Measurements from ENCODE around the gene SCGB3A1.

SCGB3A1 gene

GRCh38 chr5:180625125-180625790 lies 34.0 kb upstream of the SCGB3A1 start:
- no peak for DNase-seq

DNA sequence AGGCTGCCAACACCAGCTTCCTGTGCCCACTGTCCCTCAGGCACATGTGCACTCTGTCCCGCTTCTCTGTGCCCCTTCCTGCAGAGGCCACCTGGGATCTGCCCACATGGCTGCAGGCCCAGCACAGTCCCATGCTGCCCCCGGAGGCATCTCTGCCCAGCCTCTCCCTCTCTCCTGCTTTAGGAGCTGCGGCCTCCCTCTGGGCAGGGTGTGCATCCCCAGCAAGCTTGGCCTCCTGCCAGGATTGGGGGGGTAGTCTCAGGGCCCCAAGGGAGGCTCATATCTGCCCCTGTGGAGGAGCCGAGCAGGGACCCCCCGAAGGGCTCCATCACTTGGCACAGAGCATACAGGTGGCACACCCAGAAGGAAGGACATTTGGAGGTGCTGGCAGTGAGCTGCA lies 33.3 kb upstream of the SCGB3A1 start:
- no peak for DNase-seq

DNA sequence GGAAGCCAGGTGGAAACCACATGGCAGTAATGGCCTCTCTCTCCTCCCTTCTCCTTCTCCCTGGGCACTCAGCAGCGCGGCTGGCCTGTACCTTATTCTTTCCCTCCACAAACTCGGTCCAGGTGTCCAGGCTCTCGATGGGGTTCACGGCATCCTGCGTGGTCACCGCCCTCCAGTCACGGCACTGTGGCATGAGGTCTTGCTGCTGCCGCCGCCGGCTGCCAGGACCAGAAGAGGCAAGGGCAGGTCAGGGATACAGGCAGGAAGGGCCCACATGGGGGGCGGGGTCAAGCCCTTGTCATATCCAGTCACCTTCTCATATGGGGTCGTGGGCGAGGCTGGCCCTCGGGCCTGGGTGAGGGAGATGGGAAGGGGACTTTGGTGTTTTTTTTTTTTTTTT lies 32.5 kb upstream of the SCGB3A1 start:
- no peak for DNase-seq

DNA sequence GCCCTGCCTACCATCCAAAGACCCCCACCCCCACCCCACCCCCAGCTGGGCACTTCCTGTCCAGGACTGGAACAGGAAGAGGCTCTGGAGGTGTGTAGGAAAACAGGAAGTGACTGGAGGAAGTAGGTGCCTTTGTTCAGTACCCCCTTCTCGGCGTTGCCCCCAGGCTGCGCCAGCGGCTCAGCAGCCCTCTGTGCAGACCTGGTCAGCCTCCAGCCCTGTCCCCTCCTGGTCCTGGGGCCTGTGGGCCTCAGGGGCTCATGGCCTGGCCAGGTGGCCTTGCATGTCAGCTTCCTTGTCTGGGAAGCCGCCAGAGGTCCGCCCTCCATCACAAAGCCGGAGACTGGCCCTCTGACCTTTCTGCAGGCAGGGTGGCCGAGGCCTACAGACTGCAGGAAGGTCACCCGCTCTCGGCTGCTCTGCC lies 32.1 kb upstream of the SCGB3A1 start:
- DNase-seq, result no peak

- DNase-seq, result no peak
Measured at GRCh38 chr5:180622910-180623309, 31.6 kb upstream of the SCGB3A1 start.

GRCh38 chr5:180621311-180621710 lies 30.0 kb upstream of the SCGB3A1 start:
- DNase-seq, result no peak

DNA sequence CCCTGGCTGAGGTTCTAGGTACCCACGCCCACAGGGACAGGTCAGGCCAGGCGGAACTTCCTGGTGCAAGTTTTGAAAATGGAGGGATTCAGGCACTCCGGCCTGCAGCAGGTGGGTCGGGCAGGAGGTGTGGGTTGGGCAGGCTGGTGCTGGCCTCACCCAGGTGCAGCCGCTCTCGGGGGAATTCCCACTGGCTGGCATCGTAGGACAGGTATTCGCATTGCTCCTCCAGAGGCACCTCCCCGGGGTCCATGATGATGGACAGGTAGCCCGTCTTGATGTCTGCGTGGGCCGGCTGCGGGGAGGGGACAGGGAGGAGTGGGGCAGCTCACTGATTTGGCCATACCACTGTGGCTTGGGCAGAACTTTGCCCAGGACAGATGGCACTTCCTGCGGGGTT lies 28.7 kb upstream of the SCGB3A1 start:
- DNase-seq, result no peak

DNA sequence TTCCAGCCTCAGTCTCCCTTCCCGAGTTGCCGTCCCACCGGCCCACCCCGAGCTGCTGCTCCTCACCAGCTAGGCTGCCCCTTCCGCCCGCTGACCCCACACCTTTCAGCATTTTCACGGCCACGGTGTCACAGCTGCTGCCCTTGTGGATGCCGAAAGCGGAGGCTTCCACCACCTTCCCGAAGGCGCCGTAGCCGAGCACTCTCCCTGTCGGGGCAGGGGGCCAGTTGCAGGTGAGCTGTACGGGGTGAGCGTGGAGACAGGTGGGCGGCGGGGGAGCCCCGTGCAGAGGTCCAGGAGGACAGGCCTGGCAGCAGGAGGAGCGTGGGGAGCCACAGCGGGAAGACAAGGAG lies 28.2 kb upstream of the SCGB3A1 start:
- DNase-seq, result no peak

GRCh38 chr5:180618829-180619562 lies 27.7 kb upstream of the SCGB3A1 start:
- peak; percentile 48 for DNase-seq

DNA sequence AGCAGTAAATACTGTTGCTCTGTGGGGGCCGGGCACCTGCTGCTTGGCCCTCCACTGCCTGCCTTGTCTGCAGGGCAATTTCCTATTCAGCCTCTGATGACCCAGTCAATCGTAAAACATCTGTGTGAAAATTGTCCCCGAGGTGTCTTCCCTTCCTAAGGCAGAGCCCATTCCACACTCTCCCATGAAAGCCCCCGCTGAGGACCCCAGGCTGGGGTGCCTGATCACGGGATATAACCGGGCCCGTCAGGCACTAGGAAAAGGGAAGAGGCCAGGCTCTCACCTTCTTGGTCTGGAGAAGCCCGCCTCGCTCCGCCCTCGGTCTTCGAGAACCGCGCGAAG lies 27.2 kb upstream of the SCGB3A1 start:
- DNase-seq, result no peak

DNA sequence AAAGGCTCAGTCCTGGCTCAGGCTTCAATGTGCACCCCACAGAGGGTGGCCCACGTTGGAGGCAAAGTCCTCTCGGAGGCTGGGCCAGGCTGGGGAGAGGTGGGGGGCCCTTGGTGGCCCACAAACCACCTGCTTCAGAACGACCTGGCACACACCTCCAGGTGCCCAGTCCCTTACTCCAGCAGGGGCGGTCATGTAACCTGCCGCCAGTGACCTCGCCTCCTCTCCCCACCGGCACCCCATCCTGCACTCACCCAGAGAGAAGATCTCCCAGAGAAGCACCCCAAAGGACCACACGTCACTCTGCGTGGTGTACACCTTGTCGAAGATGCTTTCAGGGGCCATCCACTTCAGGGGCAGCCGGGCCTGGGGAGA lies 22.5 kb upstream of the SCGB3A1 start:
- no peak for DNase-seq

GRCh38 chr5:180613188-180613813 lies 22.0 kb upstream of the SCGB3A1 start:
- DNase-seq, result no peak

- DNase-seq, result no peak
Measured at GRCh38 chr5:180612683-180613082, 21.4 kb upstream of the SCGB3A1 start.

- DNase-seq, result no peak
Measured at GRCh38 chr5:180611140-180611850, 20.0 kb upstream of the SCGB3A1 start.

DNA sequence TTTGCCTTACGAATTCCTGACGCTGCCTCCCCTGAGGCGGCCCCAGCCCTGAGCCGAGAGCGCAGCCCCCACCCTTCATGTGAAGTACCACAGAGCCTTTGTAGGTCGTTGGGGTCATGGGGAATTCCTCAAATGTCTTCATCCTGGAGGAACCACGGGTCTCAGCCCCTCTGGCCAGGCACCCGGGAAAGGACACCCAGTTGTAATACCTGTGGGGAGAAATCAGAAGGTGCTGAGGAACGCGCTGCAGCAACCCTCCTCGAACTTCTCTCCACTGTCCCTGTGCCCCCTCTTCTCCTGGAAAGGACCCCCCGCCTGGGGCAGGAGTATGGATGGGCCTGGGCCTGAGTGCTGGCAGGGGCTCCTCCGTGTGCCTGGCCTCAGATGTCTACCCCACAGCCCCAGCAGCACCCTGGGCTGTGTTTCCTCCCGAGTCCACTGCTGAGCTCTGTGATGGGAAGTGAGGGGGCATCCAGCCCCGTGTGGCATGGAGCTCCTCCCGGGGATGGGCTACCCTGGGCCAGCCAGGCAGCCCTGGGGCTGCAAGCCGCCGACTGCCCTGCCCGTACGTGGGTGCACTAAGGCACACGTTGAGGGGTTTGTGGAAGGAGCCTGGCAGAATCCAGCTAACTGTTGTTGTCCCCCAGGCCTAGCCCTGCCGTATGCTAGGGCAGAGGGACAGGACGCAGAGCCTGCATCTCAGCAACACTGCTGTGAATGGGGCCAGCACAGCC lies 18.7 kb upstream of the SCGB3A1 start:
- DNase-seq, result no peak

- DNase-seq, result no peak
Measured at GRCh38 chr5:180609386-180609785, 18.1 kb upstream of the SCGB3A1 start.

- DNase-seq, result no peak
Measured at GRCh38 chr5:180608572-180609310, 17.4 kb upstream of the SCGB3A1 start.

DNA sequence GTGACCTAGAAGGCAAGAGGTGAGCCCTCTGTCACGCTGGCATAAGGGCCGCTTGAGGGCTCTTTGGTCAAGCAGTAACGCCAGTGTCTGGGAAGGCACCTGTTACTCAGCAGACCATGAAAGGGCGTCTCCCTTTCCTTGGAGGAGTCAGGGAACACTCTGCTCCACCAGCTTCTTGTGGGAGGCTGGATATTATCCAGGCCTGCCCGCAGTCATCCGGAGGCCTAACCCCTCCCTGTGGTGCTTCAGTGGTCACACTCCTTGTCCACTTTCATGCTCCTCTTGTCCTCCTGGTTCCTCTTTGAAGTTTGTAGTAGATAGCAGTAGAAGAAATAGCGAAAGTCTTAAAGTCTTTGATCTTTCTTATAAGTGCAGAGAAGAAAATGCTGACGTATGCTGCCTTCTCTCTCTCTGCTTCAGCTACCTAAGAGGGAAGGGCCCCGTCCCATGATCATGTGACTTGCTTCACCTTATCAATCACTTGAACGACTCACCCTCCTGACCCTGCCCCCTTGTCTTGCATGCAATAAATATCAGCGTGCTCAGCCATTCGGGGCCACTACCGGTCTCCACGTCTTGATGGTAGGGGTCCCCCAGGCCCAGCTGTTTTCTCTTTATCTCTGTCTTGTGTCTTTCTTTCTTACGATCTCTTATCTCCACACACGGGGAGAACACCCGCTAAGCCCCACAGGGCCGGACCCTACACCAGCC lies 16.7 kb upstream of the SCGB3A1 start:
- DNase-seq, result no peak

GRCh38 chr5:180606215-180606785 lies 15.0 kb upstream of the SCGB3A1 start:
- DNase-seq, result no peak

- DNase-seq, result peak; percentile 63
Measured at GRCh38 chr5:180605554-180606214, 14.4 kb upstream of the SCGB3A1 start.

DNA sequence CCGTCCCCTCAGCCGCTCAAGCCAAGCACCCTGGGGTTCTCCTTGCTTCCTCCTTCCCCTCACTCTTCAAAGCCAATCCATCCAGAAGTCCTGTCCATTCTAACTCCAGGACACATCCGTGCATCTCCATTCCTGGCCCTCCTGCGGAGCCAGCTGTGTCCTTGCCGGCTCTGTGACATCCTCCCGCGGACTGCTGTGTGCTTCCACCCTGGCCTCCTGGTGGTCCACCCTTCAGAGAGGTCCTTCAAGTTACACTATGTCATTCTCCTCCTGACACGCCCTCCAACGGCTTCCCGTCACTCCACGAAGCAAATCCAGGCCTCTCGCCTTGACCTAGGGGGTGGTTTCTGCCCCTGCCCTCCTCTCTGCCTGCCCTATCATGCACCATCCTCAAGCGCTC lies 13.0 kb upstream of the SCGB3A1 start:
- no peak for DNase-seq
